DMS153 treated with DMSO at 0.1 percent for 48 hours (cell line): ENCODE measurements around the gene PAPPA.

ENCODE experiments used
- DNase-seq: peaks from one replicate; lab custom pipeline; 2025; ENCODE audit not compliant: unreplicated experiment; lab: John Stamatoyannopoulos, UW

PAPPA gene

DNA sequence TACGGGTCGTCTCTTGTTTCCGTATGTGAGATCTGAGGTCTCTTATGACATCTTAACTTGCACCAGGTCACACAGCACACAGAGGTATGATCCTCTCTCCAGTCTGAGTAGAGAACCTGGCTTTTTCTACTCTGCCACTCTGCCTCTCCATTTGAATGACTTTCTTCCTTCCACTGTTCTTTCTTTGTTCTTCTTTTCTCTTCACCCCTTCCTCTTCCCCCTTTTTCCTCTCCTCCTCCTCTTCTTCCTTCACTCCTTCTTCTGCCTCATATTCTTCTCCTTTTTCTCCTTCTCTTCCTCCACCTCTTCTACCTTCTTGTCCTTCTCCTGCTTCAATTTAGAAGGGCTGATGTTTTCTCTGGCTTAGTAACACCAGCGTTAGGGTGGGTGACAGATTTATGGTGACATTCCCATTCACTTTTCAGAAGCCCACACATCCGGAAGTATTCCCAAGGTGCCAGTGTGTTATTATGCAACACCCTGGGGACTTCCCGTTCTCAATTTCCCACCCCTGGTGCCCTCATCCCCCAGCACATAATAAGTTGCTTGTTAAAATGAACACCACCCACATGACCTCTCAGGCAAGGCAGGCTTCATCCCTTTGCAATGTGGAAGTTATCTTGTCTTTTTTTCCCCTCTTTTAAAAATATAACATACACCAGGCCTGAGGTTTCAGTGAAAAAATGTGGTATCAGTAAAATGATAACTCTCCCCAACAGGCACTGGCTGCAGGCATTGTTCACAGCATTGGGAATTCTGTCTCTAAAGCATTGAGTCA lies 122.0 kb downstream of the PAPPA start:
- no peak for DNase-seq

GRCh38 chr9:116276196-116276493 lies 122.6 kb downstream of the PAPPA start:
- no peak for DNase-seq

- no peak for DNase-seq
Measured at GRCh38 chr9:116276651-116277121, 123.1 kb downstream of the PAPPA start.

- DNase-seq: no peak
Measured at GRCh38 chr9:116278326-116278725, 124.7 kb downstream of the PAPPA start.

GRCh38 chr9:116279230-116279629 lies 125.6 kb downstream of the PAPPA start:
- DNase-seq: no peak

DNA sequence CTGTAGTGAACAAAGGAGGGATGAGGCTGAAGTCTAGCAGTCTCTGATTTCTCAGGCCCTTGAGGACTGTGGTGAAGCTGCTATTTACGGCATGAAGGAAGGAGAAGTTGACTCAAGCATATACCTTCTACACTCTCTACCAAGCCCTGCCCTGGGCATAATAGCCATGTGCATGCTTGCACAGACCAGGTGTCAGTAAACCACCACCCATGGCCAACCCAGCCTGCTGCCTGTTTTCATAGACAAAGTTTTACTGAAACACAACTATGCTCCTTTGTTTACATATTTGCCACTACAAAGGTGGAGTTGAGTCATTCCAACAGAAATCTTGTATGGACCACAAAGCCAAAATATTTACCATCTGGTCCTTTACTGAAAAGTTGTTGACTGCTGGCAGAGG lies 126.9 kb downstream of the PAPPA start:
- DNase-seq: no peak

DNA sequence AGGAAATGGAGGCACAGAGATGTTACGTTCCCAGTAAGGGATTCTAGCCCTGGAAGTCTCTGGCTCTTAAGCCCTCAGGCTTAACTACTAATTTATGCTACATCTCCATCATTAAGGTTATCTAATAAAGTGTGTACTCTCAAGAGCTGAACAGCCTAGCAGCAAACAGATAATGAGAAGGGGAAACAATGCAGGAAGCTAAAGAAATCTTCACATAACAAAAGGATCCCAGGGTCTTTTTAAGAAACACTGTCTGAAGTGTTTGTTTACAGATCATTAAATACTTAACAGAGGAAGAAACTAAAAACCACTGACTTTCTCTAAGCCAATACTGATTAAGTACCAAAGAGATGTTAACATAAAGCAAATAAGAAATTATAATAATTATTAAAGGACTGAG lies 129.0 kb downstream of the PAPPA start:
- no peak for DNase-seq

DNA sequence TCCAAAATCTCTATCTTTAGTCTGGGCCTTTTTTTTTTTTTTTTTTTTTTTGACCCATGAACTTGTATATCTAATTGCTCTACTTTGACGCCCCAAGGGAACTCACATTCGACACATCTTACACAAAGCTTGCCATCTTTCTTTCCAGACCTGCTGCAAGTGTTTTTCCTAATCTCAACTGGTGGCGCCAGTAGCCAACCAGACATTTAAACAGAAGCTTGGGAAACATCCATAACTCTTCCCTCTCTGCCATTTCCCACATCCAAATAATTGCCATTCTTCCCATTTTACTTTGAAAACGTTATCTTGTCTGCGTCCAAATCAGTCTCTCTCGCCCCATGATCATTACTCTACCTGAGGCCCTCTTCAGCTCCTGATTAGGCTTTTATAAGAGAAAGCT lies 130.9 kb downstream of the PAPPA start:
- no peak for DNase-seq

- no peak for DNase-seq
Measured at GRCh38 chr9:116285320-116285719, 131.7 kb downstream of the PAPPA start.

DNA sequence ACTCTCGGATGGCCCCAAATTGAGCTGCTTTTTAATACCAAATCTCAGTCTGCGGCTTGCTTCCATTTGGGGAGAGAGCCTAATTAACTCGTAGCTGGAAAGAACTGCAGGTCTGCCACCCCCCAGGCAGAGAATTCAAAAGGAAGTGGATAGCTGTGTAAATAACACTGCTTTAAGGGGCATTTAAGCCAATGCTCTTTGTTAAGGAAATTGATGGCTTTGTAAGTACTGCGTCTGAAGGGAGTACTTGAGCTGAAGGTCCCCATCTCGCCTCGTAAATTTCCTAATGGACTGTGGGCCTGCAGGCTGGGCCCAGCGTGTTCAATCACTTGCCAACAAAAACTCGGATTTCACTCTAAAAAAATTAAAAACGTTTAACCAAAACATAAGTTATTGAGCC lies 132.7 kb downstream of the PAPPA start:
- peak; percentile 70 for DNase-seq

DNA sequence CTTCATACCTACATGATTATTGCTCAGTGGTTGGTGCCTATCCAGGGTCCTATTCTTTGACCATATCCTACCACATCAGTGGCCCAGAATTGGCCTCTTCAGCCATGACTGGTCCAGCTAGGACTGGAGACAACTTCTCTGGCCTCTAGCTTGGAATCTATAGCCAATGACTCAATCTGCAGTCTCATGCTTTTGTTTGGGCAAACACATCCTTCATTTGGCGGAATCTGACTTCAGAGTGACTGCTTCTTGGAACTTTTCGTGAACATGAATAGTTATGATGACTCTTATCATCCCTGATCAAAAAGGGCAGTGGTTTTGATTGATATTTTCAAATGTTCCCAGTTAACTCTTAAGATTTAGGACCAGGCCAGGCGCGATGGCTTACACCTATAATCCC lies 134.1 kb downstream of the PAPPA start:
- DNase-seq: no peak

GRCh38 chr9:116288658-116289057 lies 135.1 kb downstream of the PAPPA start:
- no peak for DNase-seq

DNA sequence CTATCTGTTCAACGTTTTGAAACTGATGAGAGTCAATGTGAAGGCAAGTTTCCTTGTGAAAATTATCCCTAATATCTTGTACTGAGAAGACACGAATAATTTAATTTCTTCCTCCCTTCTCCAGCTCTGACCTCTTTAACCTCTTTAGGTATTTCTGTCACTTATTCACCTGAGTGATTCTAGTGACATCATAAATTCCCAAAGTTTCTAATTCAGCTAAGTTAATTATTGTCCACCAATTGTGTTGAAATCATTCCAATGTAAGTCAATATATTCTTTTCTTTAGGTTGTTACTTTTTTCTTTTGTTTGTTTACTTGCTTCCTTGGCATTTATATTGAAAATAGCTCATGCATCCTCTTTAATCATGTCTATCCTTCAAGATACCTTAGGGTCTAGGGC lies 143.8 kb downstream of the PAPPA start:
- DNase-seq: no peak

DNA sequence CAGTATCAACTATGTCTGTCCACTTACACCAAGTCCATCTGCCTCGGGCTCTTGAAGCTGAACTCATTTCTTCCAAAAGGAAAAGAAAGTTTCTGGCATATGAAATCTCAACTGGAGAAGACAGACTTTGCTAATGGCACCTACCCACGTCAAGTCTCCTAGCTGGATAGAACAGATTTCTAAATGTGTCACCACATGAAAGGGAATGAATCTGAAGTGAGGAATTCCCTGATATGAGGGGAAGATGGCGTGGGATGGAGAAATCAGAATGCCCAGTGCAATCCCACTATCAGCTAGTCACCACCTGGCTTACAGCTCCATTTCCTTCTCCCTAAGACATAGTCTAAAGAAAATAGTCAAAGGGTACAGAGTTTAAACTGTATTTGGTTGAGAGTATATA lies 144.7 kb downstream of the PAPPA start:
- DNase-seq: no peak

DNA sequence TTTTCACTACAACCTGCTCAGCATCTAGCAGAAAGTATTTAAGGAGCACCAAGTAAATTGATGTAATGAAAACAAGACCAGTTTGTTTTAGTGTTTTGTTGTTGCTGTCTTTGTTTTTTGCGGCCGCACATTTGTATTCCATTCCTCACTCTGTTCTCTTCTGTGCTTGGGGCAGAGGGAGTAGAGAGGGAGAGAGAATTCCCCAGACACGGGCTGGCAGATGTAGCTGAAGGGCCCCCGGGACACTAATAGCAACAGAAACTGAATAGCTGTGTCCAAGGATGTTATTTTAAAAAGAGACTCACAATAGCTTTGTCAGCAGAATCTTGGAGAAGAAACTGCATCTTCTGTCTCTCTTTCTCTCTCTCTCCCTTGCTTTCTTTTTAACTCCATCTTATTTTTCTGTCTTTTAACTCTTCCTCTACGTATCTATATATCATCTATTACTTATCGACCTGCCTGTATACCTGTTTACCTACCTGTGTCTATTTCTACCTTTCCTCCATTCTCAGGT lies 145.3 kb downstream of the PAPPA start:
- DNase-seq: no peak

- no peak for DNase-seq
Measured at GRCh38 chr9:116300360-116300870, 146.8 kb downstream of the PAPPA start.

DNA sequence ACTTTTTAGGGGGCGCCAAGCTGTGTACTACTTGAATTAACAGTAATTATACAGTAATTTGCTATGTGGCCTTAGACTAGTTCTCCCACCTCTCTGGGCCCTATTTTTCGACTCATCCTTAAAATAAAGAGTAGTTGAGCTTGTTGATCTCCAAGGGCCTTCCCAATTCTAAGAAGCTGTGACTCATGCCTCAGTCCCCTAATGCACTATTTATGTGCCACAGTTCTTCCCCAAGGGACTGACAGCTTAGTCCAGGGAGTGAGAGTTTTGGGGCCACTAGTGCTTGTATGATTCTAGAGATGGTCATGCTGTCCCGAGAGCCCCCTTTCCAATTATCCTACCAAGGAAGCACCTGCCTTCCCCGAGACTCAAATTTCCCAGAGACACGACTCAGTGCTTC lies 149.7 kb downstream of the PAPPA start:
- no peak for DNase-seq

- no peak for DNase-seq
Measured at GRCh38 chr9:116303886-116304538, 150.4 kb downstream of the PAPPA start.

DNA sequence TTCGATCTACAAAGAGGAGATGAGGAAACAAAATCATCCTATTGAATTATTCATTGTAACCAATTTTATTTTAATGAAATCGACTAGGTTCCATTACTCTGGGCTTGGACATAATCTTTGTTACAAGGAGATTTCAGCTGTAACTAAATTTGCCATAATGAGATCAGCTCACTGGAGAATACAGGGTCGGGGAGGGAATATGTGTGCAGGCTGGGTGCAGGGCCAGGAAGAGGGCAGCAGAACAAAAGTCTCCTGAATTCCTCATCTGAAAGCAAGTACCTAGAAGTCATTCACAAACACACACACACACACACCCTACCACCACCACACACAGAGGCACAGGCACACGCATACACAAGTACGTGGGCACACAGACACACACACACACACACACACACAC lies 151.2 kb downstream of the PAPPA start:
- no peak for DNase-seq

DNA sequence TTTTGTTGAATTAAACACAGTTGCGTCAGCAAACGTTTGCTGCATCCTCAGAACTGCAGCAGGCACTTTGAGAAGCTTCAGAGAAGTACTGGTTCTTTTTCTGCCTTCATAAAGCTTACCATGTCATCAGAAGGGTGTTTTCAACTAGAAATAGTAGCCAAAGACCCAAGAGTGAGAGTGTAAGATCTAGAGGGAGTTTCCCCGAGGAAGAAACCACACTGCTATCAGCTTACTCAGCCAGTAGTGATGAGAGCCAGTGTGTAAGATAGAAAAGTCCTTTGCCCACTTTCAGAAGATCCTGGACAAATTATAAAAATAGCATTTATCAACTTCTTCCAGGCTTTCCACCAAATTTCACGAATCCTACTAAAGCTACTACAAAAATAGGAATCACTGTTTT lies 154.5 kb downstream of the PAPPA start:
- DNase-seq: no peak

DNA sequence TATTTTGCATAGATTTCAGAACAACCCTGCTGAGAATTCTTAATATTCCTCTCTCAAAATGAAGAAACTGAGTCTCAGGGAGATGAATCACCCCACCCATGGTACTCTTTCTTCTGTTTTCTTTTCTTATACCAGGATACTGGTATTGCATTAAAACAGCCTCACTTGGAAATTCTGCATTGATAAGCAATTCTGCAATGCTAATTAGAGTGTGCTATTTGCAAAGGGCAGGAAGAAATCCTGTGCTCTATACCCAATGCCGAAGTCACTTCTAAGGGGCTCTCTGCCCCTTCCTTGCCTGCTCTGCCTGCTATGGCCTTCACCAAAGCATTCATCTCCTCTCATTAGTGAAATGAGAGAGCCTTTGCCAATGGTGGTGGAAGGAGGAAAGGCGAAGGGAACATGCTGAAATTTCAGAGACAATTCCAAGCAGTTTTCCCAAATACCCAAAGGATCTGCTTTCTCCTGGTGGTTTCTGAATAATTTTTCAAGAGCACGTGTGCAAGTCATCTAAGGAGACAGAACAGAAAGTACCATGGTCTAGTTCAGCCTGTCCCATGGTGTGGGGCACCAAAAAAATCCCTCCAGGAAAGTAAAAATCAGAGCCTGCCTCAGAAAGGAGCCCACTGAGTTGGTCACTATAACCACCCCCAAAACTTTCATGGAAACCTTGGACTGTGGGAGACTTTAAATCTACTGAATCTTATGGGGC lies 156.5 kb downstream of the PAPPA start:
- no peak for DNase-seq

- DNase-seq: no peak
Measured at GRCh38 chr9:116312221-116312620, 158.6 kb downstream of the PAPPA start.
